A673 (cell line): ENCODE data around the gene GSTM5.
"Not testable (repeated sequence)": the region's sequence is repeated elsewhere in the genome, so short reads cannot be mapped to it uniquely, and the experiment has no call there.

ENCODE experiments used
- EZH2 ChIP-seq: fragments of 200-600 bp; sonication (generic); IDR thresholded peaks from 2 replicates; pipeline ENCODE4 v1.6.1; 2017; ENCODE audit warnings: borderline replicate concordance, low read depth, mild to moderate bottlenecking, mixed read lengths, antibody characterized with exemption, low read length; ENCODE audit not compliant: poor library complexity, severe bottlenecking
- TF ChIP-seq, protein P1 (sequence below): fragments of 300-800, 200-600 bp; sonication (generic); conservative IDR thresholded peaks from 2 replicates; pipeline ENCODE4 v1.5.1; 2017; ENCODE audit warnings: low read depth, mild to moderate bottlenecking, antibody characterized with exemption, low read length, moderate library complexity, mixed read lengths

DNA sequence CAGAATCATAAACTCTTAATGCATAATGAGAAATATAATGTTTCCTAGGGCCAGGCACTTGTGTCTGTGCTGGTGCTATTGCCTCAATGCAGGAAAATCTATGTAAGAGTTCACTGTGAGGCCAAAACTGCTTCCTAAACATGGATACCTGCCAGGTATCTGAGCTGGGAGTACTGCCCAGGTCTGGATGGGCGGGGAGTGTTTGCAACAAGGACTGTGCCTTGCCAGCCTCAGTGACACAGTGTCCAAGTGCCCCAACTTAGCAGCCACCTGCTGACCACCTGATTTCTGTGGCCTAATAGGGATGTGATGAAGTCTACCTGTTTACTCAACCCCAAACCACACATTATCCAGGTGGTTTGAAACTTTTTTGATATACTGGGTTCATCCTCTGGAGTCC is 26.7 kb upstream of the GSTM5 start:
- TF ChIP-seq, protein P1, sequence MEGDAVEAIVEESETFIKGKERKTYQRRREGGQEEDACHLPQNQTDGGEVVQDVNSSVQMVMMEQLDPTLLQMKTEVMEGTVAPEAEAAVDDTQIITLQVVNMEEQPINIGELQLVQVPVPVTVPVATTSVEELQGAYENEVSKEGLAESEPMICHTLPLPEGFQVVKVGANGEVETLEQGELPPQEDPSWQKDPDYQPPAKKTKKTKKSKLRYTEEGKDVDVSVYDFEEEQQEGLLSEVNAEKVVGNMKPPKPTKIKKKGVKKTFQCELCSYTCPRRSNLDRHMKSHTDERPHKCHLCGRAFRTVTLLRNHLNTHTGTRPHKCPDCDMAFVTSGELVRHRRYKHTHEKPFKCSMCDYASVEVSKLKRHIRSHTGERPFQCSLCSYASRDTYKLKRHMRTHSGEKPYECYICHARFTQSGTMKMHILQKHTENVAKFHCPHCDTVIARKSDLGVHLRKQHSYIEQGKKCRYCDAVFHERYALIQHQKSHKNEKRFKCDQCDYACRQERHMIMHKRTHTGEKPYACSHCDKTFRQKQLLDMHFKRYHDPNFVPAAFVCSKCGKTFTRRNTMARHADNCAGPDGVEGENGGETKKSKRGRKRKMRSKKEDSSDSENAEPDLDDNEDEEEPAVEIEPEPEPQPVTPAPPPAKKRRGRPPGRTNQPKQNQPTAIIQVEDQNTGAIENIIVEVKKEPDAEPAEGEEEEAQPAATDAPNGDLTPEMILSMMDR: not testable (repeated sequence)
- TF ChIP-seq EZH2: not testable (repeated sequence)
